SK-N-SH (cell line): ENCODE measurements around the gene SPATC1L. TPM values are rescaled to one million over a fixed set of nuclear protein-coding genes. Genes with fewer than 3 reads are reported as not detected.
"Not testable (repeated sequence)": the region's sequence is repeated elsewhere in the genome, so short reads cannot be mapped to it uniquely, and the experiment has no call there.

ENCODE experiments used
- CTCF ChIA-PET: fragments of 300-600, 350-600 bp; formaldehyde crosslinking; extraction: SDS; loops from one replicate; lab custom pipeline; 2021; lab: Yijun Ruan, JAX
- POLR2A ChIA-PET: fragments of 350-600 bp; sonication (Branson Sonifier 250); formaldehyde crosslinking; extraction: SDS; loops from one replicate; lab custom pipeline; 2020; ENCODE audit warnings: antibody characterized with exemption, inconsistent platforms; lab: Yijun Ruan, JAX
- DNase-seq: peaks from one replicate; pipeline ENCODE4 v3.0.0; 2012
- H2AFZ ChIP-seq: fragments of 200-600 bp; sonication (generic); 2 replicates; pipeline ENCODE4 v1.8.1; 2016; ENCODE audit warnings: antibody characterized with exemption, mild to moderate bottlenecking, low read depth
- H3F3A ChIP-seq: fragments of 200-600 bp; sonication (generic); replicated peaks from 2 replicates; pipeline ENCODE3; 2016; ENCODE audit warnings: antibody characterized with exemption, mild to moderate bottlenecking; ENCODE audit not compliant: insufficient read depth
- H3K27ac ChIP-seq, 2 experiments: fragments of 200-500 bp in 1 of 2; fragments of 200-600 bp in 1 of 2; sonication (Bioruptor generic) in 1 of 2; sonication (generic), shearing (Covaris generic) in 1 of 2; 2 replicates each; pipeline versions ENCODE4 v1.5.1 to v1.6.1; 2014 to 2016; ENCODE audit warnings: low read depth in 2 of 2, inconsistent platforms in 1 of 2, low read length in 1 of 2, mild to moderate bottlenecking in 1 of 2, mixed read lengths in 1 of 2
- H3K27me3 ChIP-seq: fragments of 200-600 bp; sonication (generic), shearing (Covaris generic); 2 replicates; pipeline ENCODE4 v1.6.1; 2016; ENCODE audit warnings: mixed run types; ENCODE audit not compliant: insufficient read depth
- H3K36me3 ChIP-seq, 2 experiments: fragments of 200-500 bp in 1 of 2; fragments of 200-600 bp in 1 of 2; sonication (Bioruptor generic) in 1 of 2; sonication (generic) in 1 of 2; replicated peaks in 1 of 2; 2 replicates each; pipeline versions ENCODE3 to v1.5.1; 2014 to 2016; ENCODE audit warnings: low read length in 1 of 2, mild to moderate bottlenecking in 1 of 2; ENCODE audit not compliant: insufficient read depth in 2 of 2, control insufficient read depth in 1 of 2
- H3K4me1 ChIP-seq, 2 experiments: fragments of 200-500 bp in 1 of 2; fragments of 200-600 bp in 1 of 2; sonication (Bioruptor generic) in 1 of 2; sonication (generic), shearing (Covaris generic) in 1 of 2; 2 replicates each; pipeline versions ENCODE4 v1.5.1 to v1.6.1; 2014 to 2016; ENCODE audit warnings: low read depth in 1 of 2, low read length in 1 of 2, mixed run types in 1 of 2; ENCODE audit not compliant: insufficient read depth in 2 of 2, control insufficient read depth in 1 of 2
- H3K4me2 ChIP-seq: fragments of 200-600 bp; sonication (generic), shearing (Covaris generic); 2 replicates; pipeline ENCODE4 v1.6.1; 2017; ENCODE audit warnings: mixed run types
- H3K4me3 ChIP-seq, 2 experiments: fragments of 200-500 bp in 1 of 2; fragments of 200-600 bp in 1 of 2; sonication (Bioruptor generic) in 1 of 2; sonication (generic), shearing (Covaris generic) in 1 of 2; 2 replicates each; pipeline versions ENCODE4 v1.5.1 to v1.8.1; 2014 to 2016; ENCODE audit warnings: low read depth in 2 of 2, inconsistent platforms in 1 of 2, low read length in 1 of 2, mild to moderate bottlenecking in 1 of 2, mixed read lengths in 1 of 2, moderate library complexity in 1 of 2
- H3K79me2 ChIP-seq: fragments of 200-600 bp; sonication (generic); 2 replicates; pipeline ENCODE4 v1.8.1; 2017; ENCODE audit warnings: mild to moderate bottlenecking; ENCODE audit not compliant: insufficient read depth
- H3K9ac ChIP-seq: fragments of 200-600 bp; sonication (generic); 2 replicates; pipeline ENCODE4 v1.6.1; 2017; ENCODE audit warnings: mixed run types
- H3K9me2 ChIP-seq: fragments of 200-600 bp; sonication (generic); 2 replicates; pipeline ENCODE4 v1.6.1; 2017; ENCODE audit warnings: mixed run types
- H3K9me3 ChIP-seq: fragments of 200-600 bp; sonication (generic); 2 replicates; pipeline ENCODE4 v1.6.1; 2017; ENCODE audit warnings: mixed run types, mild to moderate bottlenecking, moderate library complexity
- H4K20me1 ChIP-seq: fragments of 200-600 bp; sonication (generic); 2 replicates; pipeline ENCODE4 v1.6.1; 2017; ENCODE audit warnings: mild to moderate bottlenecking, mixed run types; ENCODE audit not compliant: insufficient read depth
- CHD2 ChIP-seq: fragments of 150-350 bp; IDR thresholded peaks from 2 replicates; pipeline ENCODE4 v1.6.1; 2018; ENCODE audit warnings: low read length; ENCODE audit not compliant: partially characterized antibody
- EP300 ChIP-seq, 2 experiments: IDR thresholded peaks; 2 replicates each; pipeline versions ENCODE4 v1.4.0 to v1.6.1; 2012; ENCODE audit warnings: borderline replicate concordance in 1 of 2, low read depth in 1 of 2, low read length in 1 of 2
- EZH2phosphoT487 ChIP-seq: fragments of 200-600 bp; sonication (generic); IDR thresholded peaks from 2 replicates; pipeline ENCODE4 v1.6.1; 2017; ENCODE audit warnings: low read depth, mixed run types, mild to moderate bottlenecking, antibody characterized with exemption, moderate library complexity, borderline replicate concordance
- FOXJ3 ChIP-seq: sonication (generic); formaldehyde crosslinking; IDR thresholded peaks from 2 replicates; pipeline ENCODE4 v1.5.1; 2020; ENCODE audit warnings: mild to moderate bottlenecking, missing genetic modification reagents
- FOXM1 ChIP-seq: IDR thresholded peaks from 2 replicates; pipeline ENCODE4 v1.4.0; 2012; ENCODE audit warnings: low read depth, mild to moderate bottlenecking
- GABPA ChIP-seq: IDR thresholded peaks from 2 replicates; pipeline ENCODE4 v1.4.0; 2012; ENCODE audit warnings: low read depth, mild to moderate bottlenecking
- JUND ChIP-seq: IDR thresholded peaks from 2 replicates; pipeline ENCODE4 v1.4.0; 2012
- MEF2A ChIP-seq: IDR thresholded peaks from 2 replicates; pipeline ENCODE4 v1.4.0; 2012; ENCODE audit warnings: low read depth, borderline replicate concordance
- MXI1 ChIP-seq: IDR thresholded peaks from 2 replicates; pipeline ENCODE4 v1.6.1; 2012; ENCODE audit warnings: mild to moderate bottlenecking, low read depth, low read length, improper control_type of control experiment
- NFIC ChIP-seq: IDR thresholded peaks from 2 replicates; pipeline ENCODE4 v1.4.0; 2012; ENCODE audit warnings: borderline replicate concordance
- NRF1 ChIP-seq: IDR thresholded peaks from 2 replicates; pipeline ENCODE4 v1.6.1; 2012; ENCODE audit warnings: low read depth, mild to moderate bottlenecking, low read length
- RAD21 ChIP-seq: IDR thresholded peaks from 2 replicates; pipeline ENCODE4 v1.6.1; 2012; ENCODE audit warnings: mild to moderate bottlenecking, low read length
- RCOR1 ChIP-seq: fragments of 150-350 bp; IDR thresholded peaks from 2 replicates; pipeline ENCODE4 v1.6.1; 2017; ENCODE audit warnings: antibody characterized with exemption, low read length
- RFX5 ChIP-seq: IDR thresholded peaks from 2 replicates; pipeline ENCODE4 v1.6.1; 2012; ENCODE audit warnings: mild to moderate bottlenecking, improper control_type of control experiment, low read length
- SMC3 ChIP-seq: IDR thresholded peaks from 2 replicates; pipeline ENCODE4 v1.6.1; 2012; ENCODE audit warnings: low read depth, low read length, improper control_type of control experiment
- TCF12 ChIP-seq: IDR thresholded peaks from 2 replicates; pipeline ENCODE4 v1.4.0; 2012
- TEAD4 ChIP-seq: IDR thresholded peaks from 2 replicates; pipeline ENCODE4 v1.4.0; 2012; ENCODE audit warnings: mild to moderate bottlenecking, borderline replicate concordance; ENCODE audit not compliant: insufficient read depth
- YY1 ChIP-seq: IDR thresholded peaks from 2 replicates; pipeline ENCODE4 v1.4.0; 2012; ENCODE audit warnings: low read depth, mild to moderate bottlenecking
- WGBS: methylation state at CpG from one replicate; pipeline ENCODE4 v1.1.6; 2017; ENCODE audit warnings: low lambda C conversion rate; 5-methylcytosine and 5-hydroxymethylcytosine counted together
- polyA plus RNA-seq, 3 experiments: library from polyadenylated mRNA; depleted of rRNA; stranded (reverse); fragments of >200 nt; gene quantifications; 2 replicates each; pipeline ENCODE4 v1.2.3, GENCODE V29; 2012
- TF ChIP-seq, protein P1 (sequence below): fragments of 200-600 bp; sonication (generic); IDR thresholded peaks from 2 replicates; pipeline ENCODE4 v1.6.1; 2017; ENCODE audit warnings: antibody characterized with exemption, mild to moderate bottlenecking, moderate library complexity
- TF ChIP-seq, protein P2 (sequence below): fragments of 150-350 bp; IDR thresholded peaks from 2 replicates; pipeline ENCODE4 v1.6.1; 2016; ENCODE audit warnings: mild to moderate bottlenecking, low read depth, low read length
- TF ChIP-seq, protein P3 (sequence below): IDR thresholded peaks from 2 replicates; pipeline ENCODE4 v1.4.0; 2012; ENCODE audit warnings: low read depth, borderline replicate concordance

The SPATC1L gene
- polyA plus RNA-seq, 1 of the 3 experiments (the other 2 are of a cell fraction) = 8.3 TPM

DNA sequence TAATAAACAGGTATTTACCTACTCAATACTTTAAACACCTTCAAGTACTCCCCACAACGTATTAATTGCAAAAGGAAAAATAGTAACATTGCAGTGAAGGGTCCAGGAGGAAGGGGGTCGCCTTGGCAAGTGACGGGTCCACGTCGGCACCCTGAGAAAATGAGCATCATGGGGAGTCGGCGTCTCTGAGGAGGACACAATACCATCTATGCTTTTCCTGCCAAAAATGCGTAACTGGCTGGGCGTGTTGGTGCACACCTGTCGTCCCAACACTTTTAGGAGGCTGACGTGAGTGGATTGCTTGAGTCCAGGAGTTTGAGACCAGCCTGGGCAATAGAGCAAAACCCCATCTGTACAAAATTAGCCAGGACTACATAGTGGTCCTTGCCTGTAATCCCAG lies 36.2 kb downstream of the SPATC1L start:
- TF ChIP-seq NFIC = no peak
- no peak for TF ChIP-seq CHD2
- TF ChIP-seq NRF1 = no peak
- no peak for TF ChIP-seq FOXJ3
- no peak for TF ChIP-seq EP300 (IDR thresholded peaks at IDR 0.05; ENCODE audit: borderline replicate concordance in 1 of 2, low read depth in 1 of 2, low read length in 1 of 2)
- TF ChIP-seq MEF2A = no peak
- H3K9ac ChIP-seq = no peak overlapping the region
- no peaks in the 10 kb centered on the region for H3K79me2 ChIP-seq
- H3K27me3 ChIP-seq = no peaks in the 10 kb centered on the region
- no peaks in the 10 kb centered on the region for H4K20me1 ChIP-seq
- CTCF ChIA-PET = interaction anchor here (1.4 kb wide), 1 partner anchor 12 kb away, joined by 5 read pairs; no protein-coding TSS in a partner anchor
- no peaks in the 10 kb centered on the region for H3K36me3 ChIP-seq
- no peaks in the 10 kb centered on the region for H3K9me3 ChIP-seq
- H3K27ac ChIP-seq = no peak overlapping the region
- H3K4me2 ChIP-seq = no peak overlapping the region
- H3K4me1 ChIP-seq = peaks cover 0 to 10% of the 10 kb centered on the region in 2 experiments; a peak in 1 of 4 replicates
- no peaks in the 10 kb centered on the region for H3K9me2 ChIP-seq
- WGBS = 84% methylated on average over 10 of the region's 11 CpGs
- POLR2A ChIA-PET = no interaction called here
- no peak for DNase-seq
- no peaks in the 10 kb centered on the region for H3F3A ChIP-seq
- no peak overlapping the region for H2AFZ ChIP-seq
- H3K4me3 ChIP-seq = no peak overlapping the region

DNA sequence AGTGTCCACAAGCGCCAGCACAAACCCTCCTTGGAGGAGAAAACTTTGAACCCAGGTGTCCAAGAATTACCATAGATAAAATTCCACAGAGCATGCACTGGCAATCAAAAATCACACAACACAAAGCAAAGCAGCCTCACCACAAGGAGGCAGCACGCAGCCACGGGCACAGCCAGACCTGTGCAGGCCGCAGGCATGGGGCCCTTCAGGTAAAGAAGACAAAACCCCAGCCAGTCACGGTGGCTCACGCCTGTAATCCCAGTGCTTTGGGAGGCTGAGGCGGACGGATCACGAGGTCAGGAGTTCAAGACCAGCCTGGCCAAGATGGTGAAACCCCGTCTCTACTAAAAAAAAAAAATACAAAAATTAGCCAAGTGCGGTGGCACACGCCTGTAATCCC lies 36.8 kb downstream of the SPATC1L start:
- 79% methylated on average over 11 of the region's 12 CpGs for WGBS
- H3K27ac ChIP-seq, H3K4me3 ChIP-seq, H3K9me3 ChIP-seq, H3K27me3 ChIP-seq, H3K9me2 ChIP-seq, H3K9ac ChIP-seq, H3K4me2 ChIP-seq, H3K36me3 ChIP-seq, H3K4me1 ChIP-seq, H4K20me1 ChIP-seq, POLR2A ChIA-PET, H3F3A ChIP-seq: not testable (repeated sequence)
- CTCF ChIA-PET = interaction anchor here (0.9 to 1.3 kb wide), 4 partner anchors 14 to 82 kb away, joined by 3 to 4 read pairs (median 3); no protein-coding TSS in a partner anchor
- TF ChIP-seq, protein P1, sequence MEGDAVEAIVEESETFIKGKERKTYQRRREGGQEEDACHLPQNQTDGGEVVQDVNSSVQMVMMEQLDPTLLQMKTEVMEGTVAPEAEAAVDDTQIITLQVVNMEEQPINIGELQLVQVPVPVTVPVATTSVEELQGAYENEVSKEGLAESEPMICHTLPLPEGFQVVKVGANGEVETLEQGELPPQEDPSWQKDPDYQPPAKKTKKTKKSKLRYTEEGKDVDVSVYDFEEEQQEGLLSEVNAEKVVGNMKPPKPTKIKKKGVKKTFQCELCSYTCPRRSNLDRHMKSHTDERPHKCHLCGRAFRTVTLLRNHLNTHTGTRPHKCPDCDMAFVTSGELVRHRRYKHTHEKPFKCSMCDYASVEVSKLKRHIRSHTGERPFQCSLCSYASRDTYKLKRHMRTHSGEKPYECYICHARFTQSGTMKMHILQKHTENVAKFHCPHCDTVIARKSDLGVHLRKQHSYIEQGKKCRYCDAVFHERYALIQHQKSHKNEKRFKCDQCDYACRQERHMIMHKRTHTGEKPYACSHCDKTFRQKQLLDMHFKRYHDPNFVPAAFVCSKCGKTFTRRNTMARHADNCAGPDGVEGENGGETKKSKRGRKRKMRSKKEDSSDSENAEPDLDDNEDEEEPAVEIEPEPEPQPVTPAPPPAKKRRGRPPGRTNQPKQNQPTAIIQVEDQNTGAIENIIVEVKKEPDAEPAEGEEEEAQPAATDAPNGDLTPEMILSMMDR = peak; percentile 66
- TF ChIP-seq RAD21 = peak; percentile 73
- peak; percentile 62 for TF ChIP-seq SMC3
- TF ChIP-seq, all 33 proteins: peak for 3; not testable (repeated sequence) for 30
- peak; percentile 72 for DNase-seq
- not testable (repeated sequence) for H2AFZ ChIP-seq, H3K79me2 ChIP-seq

DNA sequence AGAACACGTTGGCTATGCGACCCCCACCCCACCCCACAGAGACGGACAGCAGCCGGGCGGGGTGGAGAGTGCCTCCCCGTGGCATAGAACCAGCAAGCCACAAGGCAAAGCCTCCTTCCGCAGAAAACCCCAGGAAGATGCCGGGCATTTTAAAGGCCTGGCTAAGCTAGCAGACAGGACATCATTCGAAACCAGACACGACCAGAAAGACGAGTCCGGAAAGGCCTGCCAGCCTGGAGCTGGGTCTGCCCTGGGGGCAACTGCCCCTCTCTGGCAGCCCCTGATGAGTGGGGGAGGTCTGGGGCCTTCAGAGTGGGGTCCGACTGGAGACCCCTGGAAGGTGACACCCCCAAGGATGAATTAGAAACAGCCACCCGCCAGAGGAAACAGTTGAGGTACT lies 37.4 kb downstream of the SPATC1L start:
- Histone ChIP-seq H3K27me3 (no peaks in the 10 kb centered on the region), H3K4me1 (peaks cover 0 to 10% of the 10 kb centered on the region in 2 experiments; a peak in 1 of 4 replicates), H3K79me2 (no peaks in the 10 kb centered on the region), H3K27ac (no peak overlapping the region; a peak in 1 of 4 replicates), H4K20me1 (no peaks in the 10 kb centered on the region), H2AFZ (no peak overlapping the region), H3F3A (no peaks in the 10 kb centered on the region), H3K4me2 (no peak overlapping the region), H3K36me3 (no peaks in the 10 kb centered on the region), H3K9me3 (no peaks in the 10 kb centered on the region), H3K9me2 (no peaks in the 10 kb centered on the region), H3K9ac (no peak overlapping the region), H3K4me3 (no peak overlapping the region)
- DNase-seq = no peak
- 85% methylated on average over 13 of the region's 14 CpGs for WGBS
- ChIA-PET CTCF (interaction anchor here (0.9 to 1.3 kb wide), 4 partner anchors 15 to 83 kb away, joined by 3 to 4 read pairs (median 3); no protein-coding TSS in a partner anchor), POLR2A (no interaction called here)
- no peak for TF ChIP-seq EZH2phosphoT487
- TF ChIP-seq FOXM1 = no peak
- TF ChIP-seq RCOR1 = no peak
- TF ChIP-seq, protein P2, sequence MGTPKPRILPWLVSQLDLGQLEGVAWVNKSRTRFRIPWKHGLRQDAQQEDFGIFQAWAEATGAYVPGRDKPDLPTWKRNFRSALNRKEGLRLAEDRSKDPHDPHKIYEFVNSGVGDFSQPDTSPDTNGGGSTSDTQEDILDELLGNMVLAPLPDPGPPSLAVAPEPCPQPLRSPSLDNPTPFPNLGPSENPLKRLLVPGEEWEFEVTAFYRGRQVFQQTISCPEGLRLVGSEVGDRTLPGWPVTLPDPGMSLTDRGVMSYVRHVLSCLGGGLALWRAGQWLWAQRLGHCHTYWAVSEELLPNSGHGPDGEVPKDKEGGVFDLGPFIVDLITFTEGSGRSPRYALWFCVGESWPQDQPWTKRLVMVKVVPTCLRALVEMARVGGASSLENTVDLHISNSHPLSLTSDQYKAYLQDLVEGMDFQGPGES = no peak
- no peak for TF ChIP-seq GABPA
- no peak for TF ChIP-seq YY1
- TF ChIP-seq JUND = no peak
- no peak for TF ChIP-seq TCF12
- TF ChIP-seq, protein P3, sequence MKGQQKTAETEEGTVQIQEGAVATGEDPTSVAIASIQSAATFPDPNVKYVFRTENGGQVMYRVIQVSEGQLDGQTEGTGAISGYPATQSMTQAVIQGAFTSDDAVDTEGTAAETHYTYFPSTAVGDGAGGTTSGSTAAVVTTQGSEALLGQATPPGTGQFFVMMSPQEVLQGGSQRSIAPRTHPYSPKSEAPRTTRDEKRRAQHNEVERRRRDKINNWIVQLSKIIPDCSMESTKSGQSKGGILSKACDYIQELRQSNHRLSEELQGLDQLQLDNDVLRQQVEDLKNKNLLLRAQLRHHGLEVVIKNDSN = no peak
- no peak for TF ChIP-seq CHD2
- TF ChIP-seq RFX5 = no peak
- no peak for TF ChIP-seq MXI1
- no peak for TF ChIP-seq TEAD4
